Activated T-cell treated with anti-CD3 and anti-CD28 coated beads, Interleukin-2, amount 50 U/mL, for 1 hour (primary cell): Measurements from ENCODE around the gene TRIO.

ENCODE experiments used
- DNase-seq: peaks from one replicate; pipeline ENCODE4 v3.0.0-alpha.2; 2020

TRIO gene

DNA sequence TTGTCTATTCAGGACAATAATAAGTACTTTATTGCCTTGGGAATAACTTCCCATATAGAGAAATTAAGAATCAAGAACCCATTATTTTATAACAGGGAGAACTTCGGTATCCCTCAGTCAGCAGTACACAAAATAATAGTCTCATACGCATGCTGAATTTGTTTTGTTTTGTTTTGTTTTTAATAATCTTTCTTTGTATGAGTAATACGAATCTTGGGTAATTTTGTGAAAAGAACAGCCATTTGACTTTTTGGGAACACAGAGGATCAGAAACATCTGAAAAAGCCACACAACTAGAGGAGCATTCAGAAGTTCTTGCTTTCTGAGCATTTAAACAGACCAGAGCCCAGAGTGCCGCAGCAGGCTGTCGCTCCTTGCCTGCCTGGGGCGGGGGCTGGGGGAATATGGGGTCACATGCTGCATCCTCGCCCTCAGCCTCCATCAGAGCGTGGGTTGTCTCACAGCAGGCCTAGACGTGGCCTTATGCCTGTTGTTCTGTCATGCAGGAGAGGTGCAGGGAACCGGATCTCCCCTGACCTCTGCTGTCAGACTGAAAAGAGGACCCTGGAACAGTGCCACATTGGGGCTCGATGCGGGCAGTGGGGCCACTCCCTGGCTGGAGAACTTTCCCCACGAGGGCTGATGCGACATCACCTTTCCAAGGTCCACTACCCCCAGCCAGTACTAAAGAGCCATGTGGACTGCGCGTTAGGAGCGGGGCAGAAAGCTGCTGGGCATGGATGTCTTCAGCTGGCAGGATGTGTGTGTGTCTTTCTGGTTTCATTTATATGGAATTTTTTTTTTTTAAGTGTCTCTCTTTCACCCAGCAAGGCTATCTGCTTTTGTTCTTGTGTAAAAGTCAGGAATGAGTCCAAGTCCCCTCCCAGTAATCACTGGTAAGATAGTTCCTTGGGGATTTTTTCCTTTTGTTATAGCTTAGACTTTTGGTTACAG is 305.1 kb downstream of the TRIO start:
- no peak for DNase-seq

DNA sequence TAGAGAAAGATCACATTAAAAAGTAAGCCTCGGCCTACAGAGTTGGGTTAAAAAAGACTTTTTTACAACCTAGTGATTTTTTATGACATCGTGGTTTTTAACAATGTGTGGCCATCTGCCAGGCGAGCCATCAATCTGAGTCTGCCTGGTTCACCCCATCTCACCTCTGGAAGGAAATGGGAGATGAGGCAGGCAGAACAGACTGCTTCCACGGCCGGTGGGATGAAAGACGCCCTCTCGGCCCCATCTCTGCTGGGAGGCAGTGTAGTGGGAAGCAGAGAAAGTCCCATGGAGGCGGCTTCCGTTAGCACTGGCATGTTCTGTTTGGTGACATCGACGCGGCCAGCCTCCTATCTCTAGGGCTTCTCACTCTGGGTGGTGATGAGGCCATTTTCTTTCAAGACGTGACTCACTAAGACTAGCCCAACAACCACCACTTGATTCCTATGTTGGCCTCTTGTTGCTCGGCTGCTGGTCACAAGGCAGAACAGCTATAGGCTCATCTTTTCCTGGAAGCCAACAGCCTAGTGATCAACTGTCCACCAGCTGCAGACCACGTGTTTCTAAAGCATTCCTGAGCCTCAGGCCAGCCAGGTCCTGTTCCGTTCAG is 306.0 kb downstream of the TRIO start:
- no peak for DNase-seq

DNA sequence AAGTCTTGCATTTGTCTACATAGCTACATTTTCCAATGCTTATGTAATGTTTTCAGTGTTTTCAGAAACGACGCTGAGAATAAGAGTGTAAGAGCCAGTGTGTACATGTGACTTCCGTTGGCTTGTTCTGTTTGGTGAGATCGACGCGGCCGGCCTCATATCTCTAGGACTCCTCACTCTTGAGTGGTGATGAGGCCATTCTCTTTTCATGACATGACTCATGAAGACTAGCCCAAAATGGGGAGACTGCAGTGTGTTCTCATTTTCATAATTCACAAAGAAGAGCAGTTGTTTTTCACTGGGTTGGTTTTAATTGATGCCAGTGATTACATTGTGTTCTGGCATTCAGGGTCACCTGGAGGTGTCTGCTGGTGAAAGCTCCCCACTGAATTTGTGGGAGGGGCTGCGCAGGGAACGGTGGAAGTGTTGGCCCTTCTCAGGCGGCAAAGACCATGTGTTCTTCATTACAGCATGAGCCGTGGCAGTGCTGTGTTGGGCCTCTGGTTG is 306.9 kb downstream of the TRIO start:
- DNase-seq = no peak

DNA sequence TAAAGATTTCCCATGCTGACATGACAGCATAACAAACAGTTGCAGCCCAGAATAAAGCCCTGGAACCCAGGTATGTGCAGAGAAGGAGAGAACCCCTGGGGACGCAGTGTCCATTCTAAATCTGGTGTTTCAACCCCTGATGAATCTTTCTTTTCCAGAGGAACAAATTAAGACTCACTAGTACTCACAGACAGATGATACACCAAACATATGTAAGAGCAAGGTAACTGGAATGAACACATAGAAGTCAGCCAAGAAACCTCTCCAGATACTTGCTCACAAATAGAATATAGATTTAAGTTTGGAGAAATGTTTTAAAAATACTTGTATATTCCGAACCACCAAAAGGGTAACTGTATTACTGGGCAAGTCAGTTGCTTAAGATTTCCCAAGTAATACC is 307.6 kb downstream of the TRIO start:
- no peak for DNase-seq

DNA sequence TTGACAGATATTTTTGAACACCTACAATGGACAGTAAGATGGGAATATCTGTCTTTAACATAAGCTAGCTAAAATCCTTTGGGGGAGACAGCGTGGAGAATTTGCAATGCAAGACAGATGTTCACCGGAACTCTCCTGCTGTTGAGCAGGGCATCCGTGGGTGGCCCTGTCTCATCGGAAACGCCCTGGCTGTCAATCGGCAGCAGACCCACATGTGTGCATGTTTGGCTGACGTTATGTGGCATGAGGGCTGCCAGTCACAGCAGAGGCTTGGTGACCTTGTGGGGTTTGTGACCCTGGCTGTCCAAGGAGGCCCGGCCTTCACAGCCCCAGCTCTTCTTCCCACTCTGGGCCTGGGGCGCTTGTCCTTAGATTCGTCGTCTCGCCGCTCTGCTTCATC is 308.7 kb downstream of the TRIO start:
- no peak for DNase-seq

DNA sequence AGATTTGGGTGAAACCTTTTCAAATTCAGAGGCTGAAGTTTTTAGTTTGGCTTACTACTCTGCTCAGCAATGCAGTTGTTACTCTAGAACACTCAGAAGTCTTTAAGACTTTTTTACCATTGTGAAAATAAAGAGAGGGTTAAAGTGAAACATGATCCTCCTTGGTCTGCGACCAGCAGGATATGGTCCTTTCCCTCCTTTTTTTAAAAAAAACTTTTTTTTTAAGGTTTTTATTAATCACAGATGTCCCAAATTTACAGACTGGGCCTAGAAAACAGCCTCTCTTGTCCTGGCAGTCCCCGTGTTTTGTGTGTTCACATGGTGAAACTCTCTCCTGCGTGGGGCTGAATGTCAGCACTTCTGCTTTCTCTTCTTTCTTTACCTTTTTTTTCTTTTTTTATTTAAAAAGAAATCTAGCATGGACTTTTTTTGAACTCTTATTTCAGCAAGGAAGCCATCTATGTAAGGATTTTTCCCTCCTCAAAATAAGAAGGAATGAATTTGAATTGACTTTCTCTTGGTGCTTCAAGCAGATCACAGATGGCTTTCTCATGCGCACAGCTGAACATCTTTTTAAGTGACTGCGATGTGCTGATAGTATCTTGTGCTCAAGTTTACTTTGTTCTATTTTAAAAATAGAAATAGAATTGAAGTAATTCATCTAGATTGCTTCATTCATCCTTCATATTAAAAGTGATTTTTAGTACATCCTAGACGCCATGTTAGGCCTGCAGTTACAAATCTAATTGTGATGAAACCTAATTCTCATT is 309.7 kb downstream of the TRIO start:
- DNase-seq = no peak

DNA sequence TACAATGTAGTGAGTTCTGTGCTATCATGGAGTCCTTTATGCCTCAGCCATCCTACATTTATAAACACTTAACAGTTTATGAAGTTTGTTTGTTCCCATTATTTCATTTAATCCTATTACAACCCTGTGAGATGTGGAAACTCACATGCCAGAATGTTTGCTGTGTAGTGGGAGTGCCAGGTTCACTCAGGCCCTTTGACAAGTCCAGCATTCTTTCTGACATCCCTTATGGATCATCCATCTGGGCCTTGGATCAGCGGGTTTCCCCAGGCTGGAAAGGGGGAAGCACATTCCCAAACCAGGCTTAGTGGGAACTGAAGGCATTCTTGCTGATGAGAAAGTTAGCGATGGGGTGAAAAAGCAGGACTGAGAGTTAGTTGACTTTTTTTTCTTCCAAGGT is 310.3 kb downstream of the TRIO start:
- no peak for DNase-seq

DNA sequence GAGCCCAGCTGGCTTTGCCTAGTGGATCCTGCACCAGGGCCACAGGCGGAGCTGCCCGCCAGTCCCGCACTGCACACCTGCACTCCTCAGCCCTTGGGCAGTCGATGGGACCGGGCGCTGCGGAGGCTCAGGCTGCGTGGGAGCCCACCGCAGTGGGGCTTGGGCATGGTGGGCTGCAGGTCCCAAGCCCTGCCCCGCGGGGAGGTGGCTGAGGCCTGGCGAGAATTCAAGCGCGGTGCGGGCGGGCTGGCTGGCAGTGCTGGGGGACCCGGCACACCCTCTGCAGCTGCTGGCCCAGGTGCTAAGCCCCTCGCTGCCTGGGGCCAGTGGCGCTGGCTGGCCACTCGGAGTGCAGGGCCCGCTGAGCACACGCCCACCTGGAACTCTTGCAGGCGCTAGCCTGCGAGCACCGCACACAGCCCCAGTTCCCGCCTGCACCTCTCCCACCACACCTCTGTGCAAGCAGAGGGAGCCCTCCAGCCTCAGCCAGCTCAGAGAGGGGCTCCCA is 312.7 kb downstream of the TRIO start:
- no peak for DNase-seq

DNA sequence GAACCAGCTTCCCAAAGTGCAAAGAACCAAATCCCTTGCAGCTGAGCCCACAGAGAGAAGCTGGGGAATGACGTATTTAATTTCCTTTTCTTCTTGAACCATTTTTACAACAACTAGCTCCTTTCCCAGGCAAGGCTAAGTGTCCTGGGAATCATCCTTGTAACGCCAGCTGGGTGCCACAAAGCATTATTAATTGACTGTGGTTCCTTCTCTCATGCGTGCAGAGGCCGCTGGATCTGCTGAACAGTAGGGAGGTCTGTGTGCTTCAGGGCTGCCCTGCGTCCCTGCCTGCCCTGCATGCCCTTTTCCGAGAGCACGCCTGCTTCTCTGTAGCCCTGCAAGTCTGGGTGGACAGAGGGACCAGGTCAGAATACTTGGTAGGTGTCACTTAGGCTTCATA is 314.3 kb downstream of the TRIO start:
- no peak for DNase-seq

DNA sequence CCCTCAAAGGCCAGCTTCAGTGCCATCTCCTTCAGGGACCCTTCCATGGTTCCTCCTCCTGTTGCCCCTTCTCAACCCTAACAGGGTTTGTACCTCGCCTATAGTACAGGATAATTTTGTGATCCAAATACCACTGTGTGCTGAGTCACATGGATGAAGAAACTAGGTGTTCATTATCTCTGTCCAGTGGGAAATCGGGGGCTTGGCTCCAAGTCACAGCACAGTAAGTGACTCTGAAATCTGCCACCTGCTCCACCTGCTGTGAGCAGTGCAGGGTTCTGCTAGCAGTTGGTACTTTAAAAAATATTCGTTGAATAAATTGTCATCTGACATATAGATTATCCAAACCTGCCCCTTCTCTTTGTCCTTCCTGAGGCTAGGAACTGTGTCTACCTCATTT is 315.3 kb downstream of the TRIO start:
- no peak for DNase-seq

DNA sequence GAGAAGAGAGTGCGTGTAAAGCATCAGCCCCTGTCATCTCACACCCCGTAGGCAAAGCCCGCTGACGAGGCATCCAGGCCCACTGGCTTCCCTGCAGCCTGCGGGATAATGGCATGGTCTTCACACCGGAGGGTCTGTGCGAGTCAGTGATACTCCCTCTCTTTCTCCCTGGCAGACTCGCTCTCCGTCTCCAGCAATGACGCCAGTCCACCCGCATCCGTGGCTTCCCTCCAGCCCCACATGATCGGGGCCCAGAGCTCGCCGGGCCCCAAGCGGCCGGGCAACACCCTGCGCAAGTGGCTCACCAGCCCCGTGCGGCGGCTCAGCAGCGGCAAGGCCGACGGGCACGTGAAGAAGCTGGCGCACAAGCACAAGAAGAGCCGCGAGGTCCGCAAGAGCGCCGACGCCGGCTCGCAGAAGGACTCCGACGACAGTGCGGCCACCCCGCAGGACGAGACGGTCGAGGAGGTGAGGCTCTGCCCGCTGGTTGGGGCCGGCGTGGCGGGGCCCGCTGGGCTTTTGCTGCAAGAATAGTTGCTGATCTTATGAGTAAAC is 317.8 kb downstream of the TRIO start:
- DNase-seq = no peak

DNA sequence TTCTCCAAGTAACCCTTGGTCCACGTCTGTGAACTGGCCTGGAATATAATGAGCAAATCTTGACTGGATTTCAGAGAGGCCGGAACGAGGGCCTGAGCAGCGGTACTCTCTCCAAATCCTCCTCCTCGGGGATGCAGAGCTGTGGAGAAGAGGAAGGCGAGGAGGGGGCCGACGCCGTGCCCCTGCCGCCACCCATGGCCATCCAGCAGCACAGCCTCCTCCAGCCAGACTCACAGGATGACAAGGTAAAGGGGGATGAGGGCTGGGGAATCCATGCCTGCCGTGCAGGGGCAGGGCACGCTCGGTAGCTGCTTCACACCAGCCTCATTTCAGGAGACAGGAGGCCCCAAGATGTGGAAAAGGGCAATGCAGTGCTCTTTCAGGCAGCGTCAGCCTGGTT is 319.5 kb downstream of the TRIO start:
- DNase-seq = no peak

DNA sequence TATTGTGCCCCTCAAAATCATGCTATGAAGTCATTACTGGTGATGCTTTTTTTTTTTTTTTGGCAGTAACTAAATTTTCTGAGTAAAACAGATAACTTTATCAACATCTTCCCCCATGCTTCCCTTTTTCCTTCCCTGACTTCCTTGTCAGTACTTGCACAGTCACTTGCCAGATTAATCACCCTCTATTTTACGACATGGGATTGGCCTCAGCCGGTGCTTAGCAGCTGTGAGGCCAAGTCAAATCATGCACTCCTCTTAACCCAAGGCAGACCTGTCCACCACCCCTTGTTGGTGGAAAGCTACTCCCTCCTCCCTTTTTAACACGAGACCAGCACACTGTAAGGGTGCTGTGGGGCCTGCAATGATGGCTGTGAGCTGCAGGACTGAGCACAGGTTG is 320.5 kb downstream of the TRIO start:
- DNase-seq = no peak

DNA sequence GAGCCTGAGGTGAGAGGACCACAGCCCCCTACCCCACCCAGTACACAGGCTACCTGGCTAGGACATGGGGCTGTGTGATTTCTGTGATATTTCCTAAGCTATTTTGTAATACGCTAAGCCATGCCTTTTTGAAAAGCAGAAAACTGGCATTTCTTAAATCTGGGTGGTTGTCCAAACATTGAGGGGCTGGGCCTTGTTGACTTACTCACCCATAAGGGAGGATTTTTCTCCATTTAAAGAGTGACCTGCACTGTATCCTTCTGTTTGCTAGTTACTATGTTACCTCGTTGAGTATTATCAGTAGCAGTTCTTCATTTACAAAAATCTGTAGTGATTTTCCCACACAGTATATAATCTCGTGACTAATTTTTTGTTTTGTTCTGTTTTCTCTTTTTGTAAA is 321.0 kb downstream of the TRIO start:
- DNase-seq = no peak

DNA sequence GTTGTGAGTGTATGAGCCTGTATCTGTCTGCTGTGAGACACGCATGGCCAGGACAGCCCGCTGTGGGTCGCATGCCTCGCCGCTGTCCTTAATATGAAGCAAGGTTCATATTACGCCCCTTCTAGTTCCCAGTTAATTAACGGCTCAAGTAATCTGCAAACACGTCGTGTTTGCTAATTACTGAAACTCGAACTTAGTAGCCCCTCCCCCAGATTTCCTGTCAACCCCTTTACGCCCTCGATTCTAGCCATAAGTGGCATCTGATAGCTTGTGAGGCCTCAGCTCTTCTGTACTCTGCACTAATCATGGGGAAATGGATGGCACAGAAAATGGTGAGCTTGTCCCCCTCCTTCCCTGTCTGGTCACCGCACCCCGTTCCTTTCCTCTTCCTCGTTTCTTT is 321.5 kb downstream of the TRIO start:
- no peak for DNase-seq

DNA sequence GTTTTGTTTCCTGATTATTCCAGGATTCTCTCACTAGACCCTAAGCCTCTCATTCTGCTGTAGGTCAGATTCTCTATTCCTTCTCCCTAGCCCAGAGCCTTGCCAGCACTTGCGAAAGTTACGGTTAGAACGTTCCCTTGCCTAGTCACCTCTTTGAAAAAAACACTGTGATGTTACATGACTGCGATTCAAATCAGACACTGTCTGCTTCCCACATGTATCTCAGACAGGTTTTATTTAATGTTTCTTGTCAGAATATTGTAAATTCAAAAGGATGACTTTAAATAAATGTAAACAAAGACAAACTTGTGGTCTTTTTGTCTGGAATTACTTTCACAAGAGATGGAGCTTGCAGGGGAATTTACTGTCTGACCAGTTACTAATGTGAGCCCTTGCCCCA is 322.0 kb downstream of the TRIO start:
- no peak for DNase-seq

DNA sequence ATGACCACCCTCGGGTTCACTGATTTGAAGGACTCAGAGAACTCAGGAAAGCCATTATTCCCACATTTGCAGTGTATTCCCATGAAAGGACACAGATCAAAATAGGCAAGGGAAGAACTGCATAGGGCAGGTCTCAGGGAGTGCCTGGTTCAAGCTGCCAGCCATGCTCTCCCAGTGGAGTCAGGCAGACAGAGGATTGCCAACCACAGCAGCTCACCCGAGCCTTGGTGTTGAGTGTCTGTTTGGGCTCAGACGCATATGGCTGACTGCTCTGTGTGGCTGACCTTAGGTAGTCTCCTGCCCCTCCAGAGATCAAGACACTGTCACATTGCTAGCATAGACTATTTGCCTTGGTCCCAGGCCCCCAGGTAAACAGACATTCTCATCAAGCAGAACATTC is 322.6 kb downstream of the TRIO start:
- DNase-seq = no peak

DNA sequence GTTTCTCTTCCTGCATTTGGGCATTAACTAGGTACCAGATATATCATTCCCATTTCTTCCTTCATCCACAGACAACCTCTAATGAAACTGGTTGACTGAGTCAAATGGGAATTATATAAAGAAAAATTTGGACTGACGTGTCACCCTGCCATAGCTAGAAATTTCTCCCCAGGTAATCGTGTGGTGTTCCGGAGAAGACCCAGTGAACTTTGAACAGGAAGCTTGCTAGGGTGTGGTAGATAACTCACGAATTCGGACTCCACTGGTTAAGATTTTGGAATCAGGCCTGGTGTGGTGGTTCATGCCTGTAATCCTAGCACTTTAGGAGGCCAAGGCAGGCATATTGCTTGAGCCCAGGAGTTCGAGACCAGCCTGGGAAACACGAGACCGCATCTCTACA is 324.1 kb downstream of the TRIO start:
- DNase-seq = no peak

DNA sequence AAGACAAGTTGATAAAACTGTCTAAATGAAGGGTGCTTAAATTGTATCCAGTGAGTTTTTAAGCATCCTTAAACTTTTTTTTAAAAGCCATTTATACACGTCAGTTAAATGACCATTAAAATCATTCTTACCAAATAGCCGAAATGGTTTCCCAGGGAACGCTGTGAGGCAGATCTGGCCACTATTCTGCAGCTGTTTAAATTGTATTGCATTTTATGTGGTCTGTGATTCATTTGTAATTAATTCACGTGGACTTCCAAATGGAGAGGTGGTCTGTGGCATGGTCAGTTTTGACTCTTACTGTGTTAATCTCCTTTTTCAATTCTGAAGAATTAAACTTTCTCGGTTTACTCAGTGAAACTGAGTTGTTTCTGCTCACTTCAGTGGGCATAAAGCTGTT is 324.7 kb downstream of the TRIO start:
- no peak for DNase-seq

DNA sequence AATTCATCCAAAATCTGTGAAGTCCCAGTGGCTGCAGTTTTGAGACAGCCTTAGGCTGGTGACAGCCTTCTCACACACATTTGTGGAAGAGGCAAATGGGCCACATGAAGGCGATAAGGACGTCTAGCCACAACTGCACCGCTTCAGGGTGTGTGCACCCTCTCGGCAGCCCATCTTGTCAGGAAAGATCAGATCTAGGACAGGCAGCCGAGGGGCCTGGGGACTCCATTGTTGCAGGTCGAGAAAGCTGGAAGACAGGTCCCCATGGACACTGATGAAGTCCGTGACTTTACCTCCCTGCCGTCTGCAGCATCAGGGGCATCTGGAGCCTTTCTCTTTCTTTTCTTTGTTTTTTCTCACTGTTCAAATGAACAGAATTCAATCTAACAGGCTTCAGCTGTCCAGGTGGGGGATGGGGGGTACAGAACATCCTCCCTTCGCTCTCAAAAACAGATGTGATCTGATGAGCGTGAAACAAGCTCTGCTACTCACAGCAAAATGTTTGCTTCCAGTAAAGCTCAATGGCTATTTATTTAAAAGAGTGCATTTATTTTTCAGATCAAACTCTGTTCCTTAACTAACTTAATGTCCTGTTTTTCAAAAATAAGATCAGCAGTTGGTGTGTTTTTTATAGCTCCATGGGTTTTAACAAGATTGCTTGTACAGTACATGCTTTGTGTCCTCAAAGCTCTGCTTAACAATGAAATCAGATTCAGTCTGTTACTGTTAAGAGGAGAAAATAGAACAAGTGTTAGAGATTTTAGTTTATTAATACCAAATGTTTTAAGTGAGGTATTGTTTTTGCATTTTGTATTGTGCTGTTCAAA is 326.6 kb downstream of the TRIO start:
- no peak for DNase-seq

DNA sequence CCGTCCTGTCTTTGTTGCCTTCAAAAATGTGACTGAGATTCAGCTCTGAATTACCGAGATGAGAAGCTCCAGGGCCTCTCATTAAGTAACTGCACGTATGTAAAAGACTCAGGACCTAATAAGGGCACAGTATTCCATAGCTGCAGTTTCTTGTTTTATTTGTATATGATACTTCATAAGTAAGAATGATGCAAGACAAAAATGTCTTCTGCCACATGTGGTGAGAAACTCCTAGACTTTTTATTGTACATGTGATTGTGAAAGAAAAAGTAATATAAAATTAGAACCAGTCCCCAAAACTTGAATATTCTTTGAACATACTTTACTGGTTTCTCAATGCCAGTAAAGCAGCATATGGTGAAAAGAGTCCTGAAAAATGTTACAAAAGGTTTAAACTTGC is 328.4 kb downstream of the TRIO start:
- DNase-seq = no peak

DNA sequence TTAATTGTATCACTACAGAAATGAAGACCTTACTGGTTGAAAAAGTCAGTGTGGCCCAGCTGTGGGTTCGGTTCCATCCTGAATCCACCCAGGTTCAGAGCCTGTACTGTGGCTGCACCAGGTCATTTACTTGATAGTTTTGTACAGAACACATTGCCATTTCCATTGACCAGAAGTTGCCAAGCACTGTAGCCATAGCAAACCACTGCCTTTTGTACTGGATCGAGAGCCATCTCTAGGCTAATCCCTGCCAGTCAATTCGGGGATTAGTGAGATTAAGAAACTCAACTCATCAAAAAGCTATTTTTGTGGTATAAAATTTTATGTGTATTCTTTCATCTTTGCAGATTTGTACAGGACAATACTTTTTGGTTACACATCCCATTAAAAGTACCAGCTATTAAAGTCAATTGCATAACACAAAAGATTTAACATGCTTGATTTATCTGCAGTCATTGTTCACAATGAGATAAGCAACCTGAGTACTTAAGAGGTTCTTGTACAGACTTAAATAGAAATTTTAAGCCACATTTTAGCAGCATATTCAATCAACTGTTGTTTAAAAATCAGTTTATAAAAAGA is 329.9 kb downstream of the TRIO start:
- DNase-seq = no peak
